CD4-positive, alpha-beta T cell treated with Interleukin-1 beta for 1 hour (primary cell): Measurements from ENCODE around the gene PIGO.

Experiments used
- DNase-seq, 2 donors: peaks; one replicate each; pipeline ENCODE4 v3.0.0-alpha.2; 2020 to 2022

Gene PIGO

GRCh38 chr9:35096035-35096849 lies at the start of gene PIGO:
Gene PIGO, minus strand, starts transcription at chr9:35096591. Its CDS starts 1,026 bp downstream, at chr9:35095565.
- DNase-seq: peak; percentile 90

GRCh38 chr9:35142037-35142436 lies 45.6 kb upstream of the PIGO start:
- no peak for DNase-seq

GRCh38 chr9:35140093-35140492 lies 43.7 kb upstream of the PIGO start:
- DNase-seq: no peak

- no peak for DNase-seq
These were observed 40.5 kb upstream of the PIGO start for GRCh38 chr9:35136866-35137265.

GRCh38 chr9:35135988-35136387 lies 39.6 kb upstream of the PIGO start:
- DNase-seq: no peak

GRCh38 chr9:35134920-35135319 lies 38.5 kb upstream of the PIGO start:
- DNase-seq: no peak

GRCh38 chr9:35116898-35117551 lies 20.6 kb upstream of the PIGO start:
- DNase-seq: peak; percentile 90 to 92

GRCh38 chr9:35116539-35116897 lies 20.1 kb upstream of the PIGO start:
- DNase-seq: no peak

GRCh38 chr9:35115680-35116538 lies 19.5 kb upstream of the PIGO start, which contains the start of gene ATOSB:
Gene ATOSB, minus strand, starts transcription at chr9:35115862. Its CDS starts 7,588 bp downstream, at chr9:35108274.
- DNase-seq: peak; percentile 93 to 95

- DNase-seq: peak; percentile 53 to 59
These were observed 18.6 kb upstream of the PIGO start for GRCh38 chr9:35114840-35115628.

GRCh38 chr9:35114113-35114839 lies 17.9 kb upstream of the PIGO start:
- DNase-seq: peak; percentile 87 to 90

GRCh38 chr9:35112257-35113020 lies 16.0 kb upstream of the PIGO start:
- peak in 1 of 2 donors; percentile 73 for DNase-seq

- DNase-seq: peak; percentile 98
These were observed 14.9 kb upstream of the PIGO start for GRCh38 chr9:35111001-35111933.

- DNase-seq: peak in 1 of 2 donors; percentile 15
These were observed 14.0 kb upstream of the PIGO start for GRCh38 chr9:35110327-35110761.

- no peak for DNase-seq
These were observed 12.7 kb upstream of the PIGO start for GRCh38 chr9:35108946-35109575.

GRCh38 chr9:35108461-35108860 lies 12.1 kb upstream of the PIGO start:
- DNase-seq: no peak

- no peak for DNase-seq
These were observed 11.2 kb upstream of the PIGO start for GRCh38 chr9:35107297-35108290.

- DNase-seq: no peak
These were observed 9.9 kb upstream of the PIGO start for GRCh38 chr9:35106343-35106730.
